Activated CD4-positive, alpha-beta T cell treated with anti-CD3 and anti-CD28 coated beads, Interleukin-2, amount 50 U/mL, for 1 hour (primary cell): Measurements from ENCODE around the gene KCNE1.
"Not testable (repeated sequence)": the region's sequence is repeated elsewhere in the genome, so short reads cannot be mapped to it uniquely, and the experiment has no call there.

Experiments used
- DNase-seq: peaks from one replicate; pipeline ENCODE4 v3.0.0-alpha.2; 2020

The KCNE1 gene

DNA sequence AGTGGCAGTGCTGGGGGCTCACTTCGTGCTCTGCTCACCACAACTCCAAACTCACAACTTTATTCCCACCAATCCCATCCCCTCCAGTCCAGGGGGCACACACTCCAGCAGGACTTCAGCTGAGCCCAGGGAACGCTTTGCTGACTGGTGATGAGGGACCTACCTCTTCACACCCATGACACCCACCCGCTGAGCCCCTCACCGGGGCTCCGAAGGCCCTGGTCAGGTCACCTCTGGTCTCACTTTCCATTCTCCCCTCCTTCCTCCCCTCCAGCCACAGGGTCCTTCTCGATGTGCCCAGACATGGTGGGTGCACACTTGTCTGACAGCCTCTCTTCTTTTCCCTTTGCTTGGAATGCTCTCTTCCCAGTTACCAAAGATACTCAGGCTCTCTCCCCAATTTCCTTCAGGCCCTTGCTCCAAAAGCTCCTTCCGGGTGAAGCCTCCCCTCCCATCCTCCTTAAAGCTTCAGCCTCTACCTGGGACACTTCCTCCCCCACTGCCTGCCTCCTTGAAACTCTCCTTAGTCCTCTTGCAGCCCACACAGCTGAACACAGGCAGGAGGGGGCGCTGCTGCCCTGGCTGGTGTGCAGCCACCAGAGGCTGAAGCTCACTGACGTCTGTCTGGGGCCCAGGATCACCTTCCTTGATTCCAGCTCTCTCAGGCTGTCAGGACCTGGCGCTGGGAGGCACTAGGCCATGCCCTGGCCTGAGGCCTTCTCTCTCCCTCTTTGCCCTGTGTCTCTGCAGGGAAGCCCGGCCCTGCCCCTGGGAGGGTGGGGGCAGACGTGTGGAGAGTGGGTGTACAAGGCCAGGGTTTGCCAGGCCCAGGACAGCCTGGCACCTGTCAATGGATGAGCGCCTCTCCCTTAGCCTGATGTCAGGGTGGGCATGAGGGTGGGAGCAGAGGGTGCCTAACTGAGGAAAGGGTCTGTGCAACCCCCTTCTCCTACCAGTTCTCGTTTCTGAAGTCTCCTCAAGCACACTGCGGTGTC lies 1.6 kb downstream of the KCNE1 start:
- no peak for DNase-seq

DNA sequence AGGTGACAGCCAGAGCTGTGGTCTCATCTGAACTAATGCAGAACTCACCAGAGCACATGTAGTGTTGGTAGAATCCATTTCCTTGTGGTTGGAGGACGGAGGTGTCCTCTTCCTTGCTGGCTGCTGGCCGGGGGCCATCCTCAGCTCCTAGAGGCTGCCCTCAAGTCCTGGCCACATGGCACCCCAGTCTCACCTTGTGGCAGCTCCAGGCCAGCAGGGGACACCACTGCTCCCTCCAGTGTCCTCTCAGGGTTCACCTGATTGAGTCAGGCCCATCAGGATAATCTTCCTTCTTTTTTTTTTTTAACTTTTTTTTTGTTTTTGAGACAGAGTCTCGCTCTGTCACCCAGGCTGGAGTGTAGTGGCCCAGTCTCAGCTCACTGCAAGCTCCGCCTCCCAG lies 2.9 kb downstream of the KCNE1 start:
- DNase-seq, result no peak

DNA sequence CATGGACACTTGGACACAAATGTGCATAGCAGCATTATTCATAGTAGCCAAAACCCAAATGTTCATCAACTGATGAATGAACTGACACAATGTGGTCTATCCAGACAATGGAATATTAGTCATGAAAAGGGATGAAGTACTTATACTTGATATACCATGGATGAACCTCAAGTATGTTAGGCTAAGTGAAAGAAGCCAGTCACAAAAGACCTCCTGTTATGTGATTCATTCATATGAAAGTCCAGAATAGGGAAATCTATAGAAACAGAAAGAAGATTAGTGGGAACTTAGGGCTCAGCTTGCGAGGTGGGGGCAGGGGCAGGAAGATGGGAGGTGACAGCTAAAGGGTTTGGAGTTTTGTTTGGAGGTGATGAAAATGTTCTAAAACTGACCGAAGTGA lies 7.4 kb downstream of the KCNE1 start:
- no peak for DNase-seq

DNA sequence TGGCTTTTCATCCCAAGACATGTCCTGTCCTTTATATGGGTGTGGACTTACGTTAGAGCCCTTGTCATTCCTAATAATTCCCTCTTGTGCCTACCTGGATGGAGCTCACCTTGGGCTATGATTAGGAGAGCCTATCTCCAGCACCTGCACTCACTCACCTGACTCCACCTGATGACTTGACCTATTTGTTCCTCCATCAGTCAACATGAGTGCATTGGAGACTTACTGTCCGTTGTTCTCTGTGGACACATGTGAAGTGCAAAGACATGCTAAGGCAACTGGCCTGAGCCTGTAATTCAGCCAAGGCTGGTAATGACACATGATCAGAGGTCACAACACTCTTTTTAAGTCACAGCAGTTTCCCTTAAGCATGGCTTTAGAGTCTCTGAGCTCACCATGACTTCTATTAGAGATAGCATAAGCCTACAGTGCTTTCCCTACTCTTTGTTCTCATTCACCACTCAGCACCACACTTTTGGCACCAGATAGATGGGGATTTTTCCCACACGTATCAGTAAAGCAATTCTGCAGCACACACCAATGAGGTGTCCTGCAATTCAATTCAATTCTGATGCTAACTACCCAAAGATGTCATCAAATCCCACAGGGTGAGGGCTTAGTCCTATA lies 9.4 kb downstream of the KCNE1 start:
- no peak for DNase-seq

DNA sequence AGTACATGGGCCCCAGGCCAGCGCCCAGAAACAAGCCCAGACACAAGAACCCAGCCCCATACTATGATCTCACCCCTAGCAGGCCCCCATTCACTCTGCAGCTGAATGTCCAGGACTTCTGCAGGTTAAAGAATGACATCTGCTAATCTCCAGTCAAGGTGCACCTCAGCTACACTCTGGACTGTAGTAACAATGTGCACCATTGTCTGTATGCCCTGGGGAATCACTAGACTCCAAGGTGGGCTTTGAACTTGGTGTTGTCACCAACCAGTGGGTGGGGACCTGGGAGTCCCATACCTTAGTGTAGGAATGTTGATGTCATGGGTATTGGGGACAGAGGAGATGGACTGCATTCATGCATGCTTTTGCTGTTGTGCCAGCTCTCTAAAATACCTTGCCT lies 10.3 kb downstream of the KCNE1 start:
- DNase-seq, result no peak

DNA sequence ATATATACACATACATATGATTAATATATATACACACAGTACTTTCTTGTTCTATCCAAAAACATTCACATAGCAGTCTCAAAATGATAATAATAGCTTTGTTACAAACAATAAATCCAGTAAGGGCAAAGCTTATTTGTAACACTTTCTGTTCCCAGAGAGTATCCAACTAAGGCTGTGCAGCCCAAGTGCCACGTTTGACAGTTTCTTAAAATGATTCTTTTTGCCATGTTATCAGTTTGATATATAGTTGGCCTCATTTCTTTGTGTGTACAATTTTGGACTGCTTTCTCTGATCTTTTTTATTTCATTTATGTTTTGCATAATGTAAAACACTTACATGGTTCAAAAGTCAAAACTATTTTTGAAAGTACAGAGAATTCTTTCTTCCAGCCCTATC lies 11.8 kb downstream of the KCNE1 start:
- DNase-seq, result no peak

DNA sequence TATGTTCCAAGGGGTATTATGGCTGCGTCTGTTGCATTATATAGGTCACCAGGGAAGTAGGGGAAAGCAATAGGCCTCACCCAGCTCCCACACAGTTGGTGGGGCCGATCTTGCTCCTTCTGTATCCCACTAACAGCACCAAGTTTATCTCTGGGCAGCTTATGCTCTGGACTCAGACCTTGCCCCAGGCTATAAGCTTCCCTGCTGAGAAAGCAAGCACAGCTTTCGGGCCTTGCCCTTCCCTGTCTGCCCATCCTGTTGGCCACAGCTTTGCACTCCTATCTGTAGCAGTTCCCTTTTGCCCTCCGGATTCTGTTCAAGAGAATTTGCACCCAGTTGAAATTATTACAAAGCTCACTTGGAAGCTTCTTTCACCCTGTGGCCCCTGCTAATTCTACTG lies 12.9 kb downstream of the KCNE1 start:
- DNase-seq, result no peak

DNA sequence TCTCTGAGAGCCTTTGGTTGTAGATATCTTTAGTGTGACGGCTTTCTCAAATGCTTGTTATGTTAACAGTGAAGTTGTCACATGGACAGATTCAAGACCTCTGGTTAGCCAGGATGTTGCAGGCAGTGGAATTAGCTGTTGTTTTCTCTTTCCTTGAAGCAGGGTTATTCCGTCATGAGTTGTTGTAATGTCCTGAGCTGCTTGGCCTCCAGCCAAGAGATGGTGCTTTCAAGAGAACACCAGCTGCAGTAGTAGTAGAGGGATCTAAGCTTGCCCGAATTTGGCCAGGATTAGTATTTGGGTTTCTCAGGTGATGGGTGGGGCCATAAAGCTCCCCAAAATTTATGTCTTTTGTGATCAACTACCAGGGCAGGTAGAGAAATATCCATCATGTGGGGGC lies 13.4 kb downstream of the KCNE1 start:
- DNase-seq, result no peak

DNA sequence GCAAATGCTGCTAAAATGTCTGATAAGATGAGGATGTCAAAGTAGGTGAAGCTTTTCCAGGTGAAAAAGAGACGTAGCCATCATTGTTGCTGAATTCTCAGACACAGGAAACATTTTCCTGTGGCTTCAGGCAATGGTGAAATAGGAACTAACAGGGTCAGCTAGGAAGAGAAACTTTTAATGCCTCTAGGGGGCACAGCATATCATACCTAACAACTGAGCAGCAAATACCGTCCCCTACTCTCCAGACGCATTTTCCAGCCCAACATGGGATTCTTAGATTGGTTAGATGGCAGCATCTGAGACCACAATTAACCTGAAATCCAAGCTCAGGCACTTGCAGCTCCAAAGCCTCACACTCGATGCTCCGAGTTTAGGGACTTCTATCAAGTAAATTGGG lies 28.2 kb downstream of the KCNE1 start:
- not testable (repeated sequence) for DNase-seq

DNA sequence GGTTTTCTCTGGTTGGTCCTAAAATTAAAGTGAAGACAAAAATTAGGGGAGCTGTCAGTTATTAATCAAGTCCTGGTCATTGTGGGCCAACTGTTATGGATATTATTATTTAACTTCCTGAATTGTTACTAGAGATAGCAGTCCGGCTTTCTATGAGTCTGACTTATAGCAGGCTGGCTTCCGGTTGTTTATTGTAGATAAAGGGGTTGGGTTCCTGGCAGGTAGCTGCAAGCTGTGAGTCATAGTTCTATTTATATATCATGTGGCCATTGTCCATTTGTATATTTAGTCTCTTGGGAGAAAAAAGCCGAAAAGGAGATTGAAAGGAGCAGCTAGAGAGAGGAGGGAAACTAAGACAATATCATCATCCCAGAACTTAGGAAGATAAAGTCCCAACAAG lies 28.6 kb downstream of the KCNE1 start:
- not testable (repeated sequence) for DNase-seq

DNA sequence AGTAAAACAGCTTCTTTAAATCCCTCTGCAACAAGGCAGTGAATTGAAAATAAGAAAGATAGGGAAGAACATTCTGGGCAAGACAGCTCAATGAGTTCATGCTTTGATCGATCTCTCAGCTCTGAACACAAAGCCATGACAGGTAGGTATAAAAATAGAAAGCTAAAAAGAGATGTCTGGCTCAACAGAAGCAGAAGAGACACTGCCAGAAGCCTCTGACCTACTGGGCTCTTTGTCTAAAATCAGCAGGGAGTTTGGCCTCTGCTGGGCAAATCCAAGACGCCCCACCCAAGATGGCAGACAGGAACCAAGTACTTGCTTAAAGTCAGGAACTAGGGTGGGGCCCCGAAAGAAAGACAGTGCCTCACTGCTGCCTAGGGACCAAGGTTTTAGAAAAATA lies 44.7 kb downstream of the KCNE1 start:
- not testable (repeated sequence) for DNase-seq

DNA sequence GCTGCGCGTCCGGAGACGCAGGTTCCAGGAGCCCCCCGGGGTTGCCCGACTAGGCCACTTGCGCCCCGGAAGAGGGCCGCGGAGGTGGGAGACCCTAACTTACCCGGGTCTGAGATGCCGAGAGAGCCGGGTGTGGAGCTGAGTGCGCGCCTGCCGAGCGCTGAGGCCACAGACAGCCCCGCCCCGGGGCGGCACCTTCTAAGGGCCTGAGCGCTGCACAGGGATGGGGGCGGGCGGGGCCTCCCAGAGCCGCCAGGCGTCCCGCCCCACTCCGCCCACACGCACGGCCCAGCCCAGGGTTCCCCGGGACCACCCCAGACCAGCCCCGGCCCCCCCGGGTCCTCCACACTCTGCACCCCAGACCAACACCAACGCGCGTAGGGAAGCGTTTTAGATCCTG lies 52.6 kb downstream of the KCNE1 start:
- not testable (repeated sequence) for DNase-seq

DNA sequence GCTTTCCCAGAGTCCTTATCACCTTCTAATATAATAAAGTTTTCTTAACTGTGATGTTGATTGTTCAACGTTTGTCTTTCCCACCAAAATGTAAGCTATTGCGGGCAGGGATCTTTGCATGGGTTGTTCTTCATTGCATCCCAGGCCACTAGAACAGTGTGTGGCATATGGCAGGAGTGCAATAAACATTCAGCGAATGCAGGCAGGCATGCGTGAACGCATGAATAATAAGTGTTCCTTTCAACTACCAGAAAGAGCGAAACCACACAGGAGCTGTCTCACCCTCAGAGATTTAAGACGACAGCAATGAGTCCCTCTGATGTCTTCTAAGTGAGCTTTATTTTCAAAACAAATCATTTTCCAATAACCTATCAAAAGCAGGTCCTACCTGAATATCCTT lies 53.7 kb downstream of the KCNE1 start:
- not testable (repeated sequence) for DNase-seq

DNA sequence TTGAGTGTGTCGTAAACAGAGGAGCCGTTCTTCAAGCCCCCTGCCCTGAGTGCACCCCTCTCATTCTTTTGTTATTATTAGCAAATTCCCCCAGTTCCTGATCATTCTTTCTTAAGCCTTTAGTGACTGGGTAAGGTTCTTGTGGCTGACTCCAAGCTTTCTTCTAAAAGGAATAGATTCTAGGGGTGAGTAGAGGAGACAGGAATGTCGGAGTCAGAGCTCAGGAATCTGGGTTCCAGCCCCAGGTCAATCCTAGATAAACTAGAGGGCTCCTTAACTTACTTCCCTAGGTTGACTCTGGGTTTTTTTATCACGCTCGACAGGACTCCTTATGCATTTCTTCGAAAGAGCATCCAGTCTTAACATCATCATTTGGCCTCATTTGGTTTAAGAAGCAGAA lies 55.8 kb downstream of the KCNE1 start:
- DNase-seq, result not testable (repeated sequence)

DNA sequence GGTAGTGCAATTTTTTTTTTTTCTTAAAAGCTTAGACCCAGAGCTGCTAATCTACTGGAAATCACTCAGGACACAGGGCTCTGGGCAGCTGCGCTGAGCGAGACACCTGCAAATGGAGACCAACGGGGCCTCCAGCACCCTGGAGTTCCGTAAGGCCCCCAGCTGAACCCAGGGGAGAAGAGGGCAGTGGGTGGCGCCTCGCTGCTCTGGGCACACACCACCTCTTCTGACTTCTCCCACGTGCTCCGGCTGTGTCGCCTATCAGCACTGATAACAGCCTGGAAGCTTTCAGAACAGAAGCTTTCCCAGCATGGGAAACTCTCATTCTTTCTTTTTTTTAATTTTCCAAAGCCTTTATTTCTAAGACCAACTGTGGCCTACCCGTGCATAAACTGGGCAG lies 56.4 kb downstream of the KCNE1 start:
- not testable (repeated sequence) for DNase-seq

DNA sequence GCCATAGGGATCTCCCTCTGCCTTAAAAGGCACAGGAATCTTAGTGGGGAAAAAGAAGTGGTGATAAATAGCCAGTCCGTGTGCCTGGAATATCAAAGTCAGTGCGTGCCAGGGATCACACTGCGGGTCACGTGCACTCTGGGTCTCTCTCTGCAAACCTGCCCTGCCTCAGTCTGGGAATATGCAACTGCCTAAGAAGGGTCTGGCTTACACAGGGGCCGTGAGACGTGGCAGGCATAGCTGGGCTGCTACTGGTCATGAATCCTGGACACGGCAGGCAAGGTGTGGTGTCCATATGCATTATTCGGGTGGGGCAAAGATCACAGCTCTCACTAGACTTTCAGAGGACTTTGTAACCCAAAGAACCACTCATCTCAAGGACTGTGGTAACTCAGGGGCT lies 65.0 kb downstream of the KCNE1 start:
- DNase-seq, result not testable (repeated sequence)

DNA sequence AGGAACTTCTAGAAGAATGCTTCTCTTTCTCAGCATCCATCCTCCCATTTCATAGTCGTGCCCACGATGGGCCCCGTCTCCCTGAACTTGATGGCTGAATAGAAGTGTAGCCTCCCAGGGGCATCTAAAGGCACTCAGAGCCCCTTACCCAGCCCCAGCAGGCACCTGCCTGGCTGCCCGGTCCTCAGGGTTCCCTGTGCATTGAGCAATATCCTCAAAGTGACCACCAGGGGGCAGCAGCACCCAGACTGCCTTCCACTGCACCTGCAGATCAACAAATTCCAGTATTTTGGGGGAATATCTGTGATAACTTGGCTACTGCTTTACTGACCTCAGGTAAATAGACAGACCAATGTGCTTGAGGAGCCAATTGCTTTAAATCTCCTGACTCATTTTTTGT lies 68.5 kb downstream of the KCNE1 start:
- DNase-seq, result not testable (repeated sequence)

DNA sequence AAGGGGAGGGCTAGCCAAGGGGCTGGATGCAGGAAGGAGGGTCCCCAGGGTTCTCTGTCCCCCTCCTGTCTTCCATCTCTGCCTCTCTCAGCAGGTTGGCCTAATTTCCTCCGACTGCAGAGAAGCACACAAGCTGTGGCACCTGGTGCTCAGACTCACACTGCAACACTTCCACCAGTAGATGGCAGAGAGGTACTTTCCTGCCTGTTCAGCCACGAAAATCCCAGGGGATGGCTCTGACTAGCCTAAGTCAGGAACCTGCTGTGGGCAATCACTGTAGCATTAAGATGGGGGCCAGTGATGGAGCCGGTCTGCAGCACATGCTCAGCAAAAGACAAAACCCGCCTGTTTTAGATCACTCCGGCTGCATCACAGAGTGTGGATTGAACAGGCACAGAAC lies 82.3 kb downstream of the KCNE1 start:
- DNase-seq, result not testable (repeated sequence)

DNA sequence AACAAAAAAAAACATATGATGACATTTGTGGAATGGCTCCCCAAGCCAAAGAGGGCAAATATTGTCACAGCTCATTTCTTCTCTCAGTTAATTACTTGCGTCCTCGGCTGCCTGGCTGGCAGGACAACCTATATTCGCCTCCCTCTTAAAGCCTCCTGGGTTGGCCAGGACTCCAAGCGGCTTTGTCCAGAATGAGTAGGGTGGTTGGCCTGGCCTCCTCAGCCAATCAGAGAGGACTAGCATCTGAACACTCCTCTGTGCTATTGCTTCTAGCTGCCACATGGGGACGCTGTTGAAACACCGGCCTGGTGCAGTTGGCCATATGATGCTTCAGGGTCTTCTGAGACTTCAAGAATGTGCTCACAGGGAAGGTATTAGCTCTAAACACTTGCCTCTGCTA lies 83.6 kb downstream of the KCNE1 start:
- DNase-seq, result not testable (repeated sequence)

DNA sequence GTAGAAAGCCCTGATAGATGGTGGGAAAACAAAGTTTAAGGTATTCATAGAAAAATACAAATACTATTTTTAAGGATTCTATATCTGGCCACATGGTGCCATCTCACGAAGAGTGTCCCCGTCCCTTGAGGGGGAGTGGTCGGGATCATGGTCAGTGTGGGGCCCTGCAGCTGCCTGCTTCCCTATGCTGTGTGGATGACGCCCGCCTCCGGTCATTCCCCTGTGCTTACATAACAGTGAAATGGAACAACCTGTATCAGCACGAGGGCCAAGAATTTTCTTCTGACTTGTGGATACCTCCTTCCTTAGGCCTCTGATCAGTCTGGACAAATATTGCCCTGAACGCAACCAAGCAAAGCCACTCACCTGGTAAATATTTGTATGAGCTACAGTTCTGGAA lies 84.7 kb downstream of the KCNE1 start:
- DNase-seq, result not testable (repeated sequence)

DNA sequence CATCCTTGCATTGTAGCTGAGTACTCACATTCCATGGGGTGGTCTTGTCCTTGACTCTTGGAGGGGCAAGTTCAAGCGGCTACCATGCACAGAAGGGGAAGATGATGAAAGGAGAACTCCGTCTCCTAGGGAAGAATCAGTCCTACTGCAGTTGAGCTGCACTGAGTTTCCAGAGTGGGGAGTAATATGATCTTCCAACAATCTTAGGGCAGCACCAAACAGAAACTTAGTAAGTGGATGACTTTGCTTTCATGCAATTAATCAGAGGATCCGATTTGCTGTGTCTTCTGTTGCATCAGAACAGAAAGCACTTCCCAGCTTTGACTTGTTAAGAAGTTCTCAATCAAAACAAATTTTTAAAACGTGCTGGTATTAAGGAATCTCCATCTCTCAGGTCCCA lies 88.2 kb downstream of the KCNE1 start, which contains the start of gene SMIM34:
Gene SMIM34 (minus strand): TSS at position 147 of the 400 bp plus-strand sequence. CDS start 112 bp downstream, at position 35.
- not testable (repeated sequence) for DNase-seq

DNA sequence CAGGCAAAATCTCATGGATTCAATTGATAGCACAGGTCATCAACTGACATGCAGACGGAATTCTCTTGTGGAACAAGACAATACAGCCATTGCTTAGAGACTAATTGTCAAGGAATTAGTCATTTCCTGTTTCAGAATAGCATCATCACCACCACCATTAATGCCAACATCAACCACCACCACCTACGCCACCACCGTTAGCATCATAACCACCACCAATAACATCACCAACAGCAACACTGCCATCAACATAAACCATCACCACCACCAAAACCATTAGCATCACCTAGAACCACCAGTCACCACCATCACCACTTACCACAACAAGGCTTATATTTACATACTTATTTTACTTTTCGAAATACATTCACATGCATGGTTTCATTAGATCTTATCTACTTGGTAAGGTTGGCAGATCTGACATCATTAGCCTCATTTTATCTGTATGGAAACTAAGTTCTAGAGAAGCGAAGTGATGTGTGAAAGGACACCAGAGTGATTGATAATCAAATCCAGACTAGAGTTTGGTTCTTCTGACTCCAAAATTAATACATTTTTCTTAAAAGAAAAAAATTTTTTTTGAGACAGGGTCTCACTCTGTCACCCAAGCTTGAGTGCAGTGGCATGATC lies 94.4 kb downstream of the KCNE1 start:
- DNase-seq, result not testable (repeated sequence)

DNA sequence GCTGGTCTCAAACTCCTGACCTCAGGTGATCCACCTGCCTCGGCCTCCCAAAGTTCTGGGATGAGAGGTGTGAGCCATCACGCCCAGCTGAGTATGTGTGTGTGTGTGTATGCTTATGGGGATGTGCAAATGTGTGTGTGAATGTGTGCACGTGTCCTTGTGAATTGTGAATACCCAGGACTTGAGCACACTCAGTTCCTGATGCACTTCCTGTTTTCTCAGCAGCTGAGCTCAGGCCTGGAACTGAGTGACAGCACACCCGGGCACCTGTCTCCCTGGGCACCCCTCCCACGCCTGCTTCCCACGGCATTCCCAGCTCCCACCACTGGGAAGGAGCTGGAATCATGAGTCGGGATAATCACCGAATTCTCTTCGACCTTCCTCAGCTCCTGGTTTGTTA lies 104.7 kb downstream of the KCNE1 start:
- DNase-seq, result not testable (repeated sequence)

DNA sequence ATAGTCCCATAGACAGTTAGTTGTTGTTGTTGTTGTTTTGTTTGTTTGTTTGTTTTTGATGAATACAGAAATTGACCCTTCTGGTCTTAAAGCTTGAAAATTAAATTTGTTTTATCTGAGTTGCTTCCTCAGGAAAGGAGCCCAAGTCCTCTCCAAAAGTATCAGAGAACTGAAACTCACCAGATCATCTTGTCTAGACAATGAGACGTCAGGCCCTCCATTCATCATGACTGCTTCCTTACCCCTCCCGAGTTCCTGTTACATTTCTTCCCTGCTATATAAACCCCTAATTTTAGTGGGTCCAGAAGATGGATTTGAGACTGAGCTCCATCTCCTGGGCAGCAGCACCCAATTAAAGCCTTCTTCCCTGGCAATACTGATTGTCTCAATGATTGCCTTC lies 105.3 kb downstream of the KCNE1 start:
- not testable (repeated sequence) for DNase-seq
